ENCODE measurements around the gene PMPCA.
A peak's percentile ranks its signal among the peaks of the same experiment; 100 is the strongest.
"Not testable (repeated sequence)": the region's sequence is repeated elsewhere in the genome, so short reads cannot be mapped to it uniquely, and the experiment has no call there.

PMPCA gene

DNA sequence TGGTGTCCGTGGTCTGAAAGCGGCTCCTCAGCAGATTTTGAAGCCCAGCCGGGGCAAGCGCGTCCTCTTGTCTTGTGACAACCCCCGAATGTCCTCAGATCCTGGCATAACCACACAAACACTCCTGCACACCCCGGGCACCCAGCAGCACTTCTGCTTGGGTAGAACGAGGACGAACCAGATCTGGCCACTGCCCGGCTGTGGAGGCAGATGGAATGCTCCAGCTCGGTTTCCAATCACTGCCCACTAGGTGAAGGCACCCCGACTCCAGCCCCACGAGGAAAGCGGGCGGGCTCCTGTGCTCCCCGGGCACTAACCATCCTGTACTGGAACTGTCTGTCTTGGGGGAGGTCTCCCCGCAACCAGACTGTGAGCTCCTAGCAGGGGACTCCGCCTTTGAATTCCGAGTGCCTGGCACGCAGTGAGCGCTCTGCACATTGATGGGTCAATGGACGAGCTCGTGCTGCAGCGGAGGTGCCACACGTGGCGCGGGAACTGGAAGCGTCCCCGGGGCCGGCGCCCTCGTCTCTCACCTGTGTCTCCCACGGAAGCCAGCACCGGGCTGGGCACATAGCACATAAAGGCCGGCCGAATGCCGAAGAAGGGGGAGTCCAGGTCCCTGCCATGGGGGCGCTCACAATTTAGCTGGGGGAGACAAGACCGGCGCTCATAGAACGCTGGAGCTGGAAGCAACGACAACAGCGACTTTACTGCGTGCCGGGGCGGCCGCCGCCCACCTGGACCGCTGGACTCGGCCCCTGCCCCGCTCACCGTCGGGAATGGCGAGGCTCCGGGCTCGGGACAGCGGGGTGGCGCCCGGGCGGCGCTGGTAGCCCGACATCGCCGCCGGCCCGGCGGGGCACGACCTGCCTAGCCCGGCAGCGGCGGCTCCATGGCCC lies 652 bp upstream of the PMPCA start:
- peak; percentile 26 for DNase-seq (ENCODE audit: low spot score)

DNA sequence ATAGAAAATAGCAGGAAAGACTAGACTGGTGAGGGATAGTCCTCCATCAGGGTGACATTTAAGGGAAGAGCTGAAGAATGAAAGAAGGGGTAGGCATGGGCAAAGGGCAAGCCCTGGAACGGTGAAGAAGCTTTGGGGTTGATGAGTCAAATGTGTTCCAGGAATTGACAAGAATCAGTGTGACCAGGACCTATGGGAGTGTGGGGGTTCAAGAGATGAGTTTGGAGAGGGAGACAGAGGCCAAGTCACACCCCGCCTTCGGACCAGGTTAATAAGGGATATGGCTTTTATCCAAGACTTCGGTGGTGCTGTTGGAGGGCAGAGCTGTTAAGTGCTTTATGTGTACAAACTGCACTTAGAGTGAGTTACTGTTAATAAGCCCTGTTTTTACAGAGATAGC lies 920 bp downstream of the PMPCA start:
- DNase-seq (ENCODE audit: low spot score): no peak

DNA sequence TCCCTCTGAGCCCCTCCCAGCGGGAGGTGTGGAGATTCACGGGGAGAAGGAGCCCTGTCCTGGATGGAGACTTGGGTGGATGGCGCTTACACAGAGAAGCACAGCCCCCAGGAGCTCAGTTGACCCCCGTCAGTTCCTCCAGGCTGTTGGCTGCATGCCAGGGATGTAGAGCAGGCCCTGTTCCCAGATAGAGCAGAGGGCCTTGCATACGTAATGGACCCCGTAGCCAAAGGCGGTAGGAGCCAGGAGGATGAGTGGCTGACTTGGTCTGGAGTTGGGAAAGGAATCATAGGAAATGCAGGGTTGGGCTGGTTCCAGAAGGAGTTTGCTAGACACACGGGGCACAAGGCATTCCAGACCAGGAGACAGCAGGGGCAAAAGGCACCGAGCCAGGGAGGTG lies 2.5 kb downstream of the PMPCA start:
- DNase-seq (ENCODE audit: low spot score): no peak

DNA sequence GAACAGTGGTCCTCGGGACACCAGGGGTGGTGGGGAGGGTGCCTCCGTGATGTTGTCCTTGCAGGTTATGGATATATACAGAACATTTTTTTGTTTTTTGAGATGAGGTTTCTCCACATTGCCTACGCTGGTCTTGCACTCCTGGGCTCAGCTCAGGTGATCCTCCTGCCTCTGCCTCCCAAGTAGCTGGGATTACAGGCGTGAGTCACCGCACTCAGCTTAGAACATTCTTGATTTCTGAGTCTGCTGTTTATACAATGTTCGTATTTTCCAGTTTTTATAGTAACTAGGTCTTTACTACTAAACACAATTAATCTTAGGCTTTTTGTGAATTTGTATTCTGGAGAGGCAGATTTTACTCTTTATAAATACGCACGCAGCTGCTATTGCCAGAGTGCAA lies 6.0 kb downstream of the PMPCA start:
- DNase-seq (ENCODE audit: low spot score): no peak

DNA sequence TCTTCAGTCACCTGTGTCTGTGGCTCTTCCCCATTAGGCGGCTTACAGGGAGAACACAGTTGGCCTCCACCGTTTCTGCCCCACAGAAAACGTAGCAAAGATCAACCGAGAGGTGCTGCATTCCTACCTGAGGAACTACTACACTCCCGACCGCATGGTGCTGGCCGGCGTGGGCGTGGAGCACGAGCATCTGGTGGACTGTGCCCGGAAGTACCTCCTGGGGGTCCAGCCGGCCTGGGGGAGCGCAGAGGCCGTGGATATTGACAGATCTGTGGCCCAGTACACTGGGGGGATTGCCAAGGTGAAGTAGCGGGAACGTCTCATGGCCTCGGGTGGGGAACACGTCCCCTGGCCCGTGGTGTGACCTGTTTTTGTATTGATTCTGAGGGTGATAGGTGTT lies 6.5 kb downstream of the PMPCA start:
- no peak for DNase-seq (ENCODE audit: low spot score)

DNA sequence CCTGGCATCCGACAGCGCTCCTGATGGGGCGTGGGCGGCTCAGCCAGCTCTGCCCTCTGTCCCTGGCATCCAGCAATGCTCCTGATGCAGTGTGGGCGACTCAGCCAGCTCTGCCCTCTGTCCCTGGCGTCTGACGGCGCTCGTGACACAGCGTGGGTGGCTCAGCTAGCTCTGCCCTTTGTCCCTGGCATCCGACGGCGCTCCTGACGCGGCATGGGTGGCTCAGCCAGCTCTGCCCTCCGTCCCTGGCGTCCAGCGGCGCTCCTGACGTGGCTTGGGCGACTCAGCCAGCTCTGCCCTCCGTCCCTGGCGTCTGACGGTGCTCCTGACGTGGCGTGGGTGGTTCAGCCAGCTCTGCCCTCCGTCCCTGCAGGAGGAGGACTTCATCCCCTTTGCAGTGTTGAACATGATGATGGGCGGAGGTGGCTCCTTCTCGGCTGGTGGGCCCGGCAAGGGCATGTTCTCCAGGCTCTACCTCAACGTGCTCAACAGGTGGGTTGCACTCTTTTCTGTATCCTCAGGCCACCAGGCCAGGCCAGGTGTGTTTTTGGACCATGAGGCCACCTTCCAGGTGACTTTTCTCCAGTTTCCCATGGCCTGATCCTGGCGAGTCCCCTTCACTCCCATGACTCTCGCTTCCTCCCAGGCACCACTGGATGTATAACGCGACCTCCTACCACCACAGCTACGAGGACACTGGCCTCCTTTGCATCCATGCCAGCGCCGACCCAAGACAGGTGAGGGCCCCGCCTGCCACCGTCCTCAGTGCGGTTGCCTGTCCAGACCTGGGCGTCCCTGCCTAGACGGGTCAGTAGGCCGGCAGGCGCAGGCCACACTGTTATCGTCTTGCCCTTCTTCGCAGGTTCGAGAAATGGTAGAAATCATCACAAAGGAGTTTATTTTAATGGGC lies 8.0 kb downstream of the PMPCA start:
- DNase-seq (ENCODE audit: low spot score): no peak

DNA sequence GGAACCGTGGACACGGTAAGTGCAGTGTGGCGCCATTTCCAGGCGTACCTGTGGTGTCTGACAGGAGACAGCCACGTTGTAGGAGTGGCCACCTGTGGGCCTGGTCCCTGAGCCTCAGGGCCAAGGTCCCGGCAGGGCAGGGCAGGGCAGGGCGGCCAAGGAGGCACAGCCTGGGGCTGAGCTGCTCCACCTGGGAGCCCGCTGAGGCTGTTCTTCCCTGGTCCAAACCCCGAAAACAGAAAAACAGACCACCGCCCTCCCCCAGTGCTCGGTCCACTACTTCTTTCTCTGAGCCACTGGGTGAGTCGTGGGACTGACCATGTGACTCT lies 8.6 kb downstream of the PMPCA start:
- DNase-seq (ENCODE audit: low spot score): no peak

DNA sequence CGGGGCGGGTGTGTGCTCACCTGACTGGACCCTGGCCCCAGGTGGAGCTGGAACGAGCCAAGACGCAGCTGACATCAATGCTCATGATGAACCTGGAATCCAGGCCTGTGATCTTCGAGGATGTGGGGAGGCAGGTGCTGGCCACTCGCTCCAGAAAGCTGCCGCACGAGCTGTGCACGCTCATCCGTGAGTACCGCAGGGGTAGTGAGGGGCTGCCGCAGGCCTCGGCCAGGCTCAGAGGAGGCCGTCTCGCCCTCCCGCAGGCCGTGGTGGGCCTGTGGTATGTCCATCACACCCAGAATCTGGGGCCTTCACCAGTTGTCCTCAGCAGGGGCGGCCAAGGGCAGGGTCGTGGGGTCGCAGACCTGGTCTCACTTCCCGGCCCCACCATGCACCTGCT lies 11.3 kb downstream of the PMPCA start:
- no peak for DNase-seq (ENCODE audit: low spot score)

DNA sequence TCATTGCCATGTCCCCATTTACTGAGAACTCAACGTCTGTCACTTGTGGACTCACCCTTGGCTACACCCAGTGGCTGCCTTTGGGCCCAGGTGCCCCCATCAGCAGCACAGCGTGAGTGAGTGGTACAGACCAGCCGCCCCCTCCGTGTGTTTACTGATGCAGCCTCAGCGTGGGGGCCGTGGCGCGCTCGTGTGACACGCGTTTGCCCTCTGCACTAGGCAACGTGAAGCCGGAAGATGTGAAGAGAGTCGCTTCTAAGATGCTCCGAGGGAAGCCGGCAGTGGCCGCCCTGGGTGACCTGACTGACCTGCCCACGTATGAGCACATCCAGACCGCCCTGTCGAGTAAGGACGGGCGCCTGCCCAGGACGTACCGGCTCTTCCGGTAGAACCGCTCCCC lies 12.4 kb downstream of the PMPCA start:
- no peak for DNase-seq (ENCODE audit: low spot score)

DNA sequence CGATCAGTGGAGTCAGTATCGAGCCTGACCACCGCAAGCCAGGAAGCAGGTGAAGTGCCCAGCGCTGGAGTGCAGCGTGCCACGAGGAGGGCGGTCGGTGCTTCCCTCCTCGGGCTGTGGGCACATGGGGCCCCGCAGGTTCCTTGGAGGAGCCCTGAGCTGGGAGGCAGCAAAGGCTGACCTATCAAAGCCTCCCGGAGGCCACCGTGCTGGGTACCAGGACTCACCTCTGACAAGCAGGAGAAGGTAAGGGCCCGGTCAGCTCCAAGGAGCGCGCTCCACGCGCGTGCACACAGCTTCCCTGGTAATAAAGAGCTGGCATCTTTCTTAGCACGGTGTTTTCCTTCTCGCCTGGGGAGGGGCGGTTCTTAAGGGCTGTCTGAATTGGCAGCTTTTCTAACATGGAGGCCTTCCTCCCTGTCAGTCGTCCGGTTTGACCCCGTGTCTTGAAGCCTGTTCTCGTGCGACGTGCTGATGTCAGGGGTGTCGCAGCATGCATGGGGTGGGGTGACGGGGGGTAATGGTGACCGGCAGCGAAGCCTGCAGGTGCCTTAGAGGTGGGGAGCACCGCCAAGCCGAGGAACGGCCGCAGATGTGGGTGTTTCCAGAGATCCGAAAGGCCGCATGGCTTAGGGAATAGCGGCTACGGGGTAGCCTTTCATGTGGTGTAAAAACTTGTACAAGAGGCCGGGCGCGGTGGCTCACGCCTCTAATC lies 13.1 kb downstream of the PMPCA start:
- DNase-seq (ENCODE audit: low spot score): no peak

DNA sequence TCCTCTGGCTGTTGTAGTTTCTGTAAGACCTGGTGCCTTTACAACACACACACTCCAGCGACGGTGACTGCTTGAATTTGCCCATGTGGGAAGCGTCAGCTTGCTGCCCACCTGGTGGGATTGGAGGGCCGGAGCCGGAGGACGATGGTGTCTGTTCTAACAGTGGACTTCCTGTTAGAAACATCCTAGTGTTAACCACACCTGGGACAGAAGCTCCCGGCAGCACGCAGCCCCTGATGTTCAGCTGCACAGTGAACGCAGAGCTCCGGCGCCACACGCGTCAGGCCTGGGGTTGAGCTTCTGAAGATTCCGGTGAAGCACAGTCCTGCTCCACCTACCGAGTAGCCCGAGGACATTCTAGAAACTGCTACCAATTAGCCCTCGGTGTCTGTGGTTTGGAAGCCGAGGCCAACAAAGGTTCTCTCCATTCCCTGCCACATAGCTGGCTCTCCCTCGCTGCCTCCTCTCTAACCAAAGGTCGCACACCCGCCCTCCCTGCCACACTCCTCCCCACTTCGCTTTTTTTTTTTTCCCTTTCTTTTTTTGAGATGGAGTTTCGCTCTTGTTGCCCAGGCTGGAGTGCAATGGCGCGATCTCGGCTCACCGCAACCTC lies 14.4 kb downstream of the PMPCA start:
- no peak for DNase-seq (ENCODE audit: low spot score)

DNA sequence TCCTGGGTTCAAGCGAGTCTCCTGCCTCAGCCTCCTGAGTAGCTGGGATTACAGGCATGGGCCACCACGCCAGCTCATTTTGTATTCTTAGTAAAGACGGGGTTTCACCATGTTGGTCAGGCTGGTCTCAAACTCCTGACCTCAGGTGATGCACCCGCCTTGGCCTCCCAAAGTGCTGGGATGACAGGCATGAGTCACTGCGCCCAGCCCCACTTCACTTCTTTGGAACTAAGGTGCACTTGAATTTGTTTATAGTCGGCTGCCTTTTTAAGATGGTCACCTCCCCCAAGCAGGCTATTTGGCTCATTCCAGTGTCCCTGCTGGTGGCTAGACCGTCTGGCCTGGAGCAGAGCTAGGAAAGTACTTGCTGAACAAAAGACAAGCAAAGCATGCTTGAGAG lies 14.9 kb downstream of the PMPCA start:
- DNase-seq (ENCODE audit: low spot score): not testable (repeated sequence)

DNA sequence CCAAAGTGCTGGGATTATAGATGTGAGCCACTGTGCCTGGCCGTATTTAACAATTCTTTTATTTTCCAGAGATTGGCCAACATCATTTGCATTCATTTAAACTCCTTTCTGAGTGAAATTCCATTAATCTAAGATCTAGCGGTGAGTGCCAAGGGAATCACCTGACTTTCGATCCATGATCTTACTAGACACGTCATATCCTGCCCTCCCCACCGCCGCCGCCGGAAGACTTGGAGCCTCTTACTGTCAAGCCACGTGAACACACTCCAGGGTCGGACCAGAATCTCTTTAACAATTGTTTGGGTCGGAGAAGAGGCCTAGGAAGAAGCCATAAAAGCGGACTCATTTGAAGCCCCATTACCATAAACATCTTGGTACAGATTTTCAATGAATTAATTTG lies 16.3 kb downstream of the PMPCA start:
- no peak for DNase-seq (ENCODE audit: low spot score)

DNA sequence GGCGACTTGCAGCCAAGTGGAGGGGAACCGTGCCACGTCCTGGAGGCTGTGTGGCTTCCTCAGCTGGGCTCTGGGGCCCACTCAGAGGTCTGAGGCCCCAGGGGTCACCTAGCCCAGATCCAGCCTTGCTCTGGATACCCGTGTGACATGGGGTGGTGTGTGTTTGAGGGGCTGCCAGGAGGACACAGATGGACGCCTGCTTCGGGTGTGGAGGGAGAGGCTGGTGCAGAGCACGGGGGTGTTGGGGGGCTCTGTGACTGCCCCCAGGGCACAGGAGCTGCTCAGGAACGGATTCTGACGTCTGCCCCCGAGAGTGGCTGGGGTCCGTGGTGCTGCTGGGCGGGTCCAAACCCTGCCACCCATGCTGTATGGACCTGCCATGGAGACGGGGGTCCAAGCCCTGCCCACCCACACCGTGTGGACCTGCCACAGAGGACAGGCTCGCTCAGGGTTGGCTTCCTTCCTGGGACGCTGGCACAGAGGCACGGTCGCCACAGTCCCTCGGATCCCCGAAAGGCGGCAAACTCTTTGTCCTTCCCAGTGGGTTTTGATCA lies 18.7 kb downstream of the PMPCA start:
- no peak for DNase-seq (ENCODE audit: low spot score)

DNA sequence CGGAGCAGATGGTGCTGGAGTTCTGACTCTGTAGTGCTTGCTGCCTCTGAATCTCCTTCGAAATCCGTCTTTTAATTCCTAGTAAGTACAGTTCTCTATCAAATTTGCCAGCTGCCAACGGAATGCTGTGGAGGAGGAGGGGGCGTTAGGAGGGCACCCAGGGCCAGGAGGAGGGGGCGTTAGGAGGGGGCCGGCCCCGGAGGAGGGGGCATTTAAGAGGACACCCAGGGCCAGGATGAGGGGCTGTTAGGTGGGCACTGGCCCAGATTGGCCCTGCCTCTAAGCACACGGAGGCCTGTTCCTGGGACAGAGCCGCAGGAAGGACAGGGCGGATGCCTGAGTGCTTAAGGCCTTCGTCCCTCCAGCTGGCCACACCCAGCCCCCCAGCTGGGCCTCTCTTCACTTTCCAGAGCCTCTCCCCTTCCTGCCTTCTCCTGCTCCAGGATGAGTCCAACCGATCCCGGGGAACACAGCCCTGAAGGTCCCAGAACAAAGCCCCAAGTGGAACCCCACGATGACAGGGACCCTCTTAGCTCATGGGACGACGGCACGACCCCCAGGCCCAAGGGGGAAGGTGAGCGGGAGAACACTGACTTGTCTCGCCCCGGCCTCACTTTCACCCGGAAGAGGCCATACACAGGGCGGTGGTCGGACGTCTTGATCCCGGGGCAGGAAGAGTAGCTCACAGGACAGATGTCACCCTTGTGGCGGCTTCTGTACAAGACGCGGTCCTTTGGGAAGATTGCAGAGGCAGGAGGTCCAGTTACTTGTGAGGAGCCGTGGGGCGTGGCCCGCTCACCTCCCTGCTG lies 19.4 kb downstream of the PMPCA start:
- DNase-seq (ENCODE audit: low spot score): no peak

DNA sequence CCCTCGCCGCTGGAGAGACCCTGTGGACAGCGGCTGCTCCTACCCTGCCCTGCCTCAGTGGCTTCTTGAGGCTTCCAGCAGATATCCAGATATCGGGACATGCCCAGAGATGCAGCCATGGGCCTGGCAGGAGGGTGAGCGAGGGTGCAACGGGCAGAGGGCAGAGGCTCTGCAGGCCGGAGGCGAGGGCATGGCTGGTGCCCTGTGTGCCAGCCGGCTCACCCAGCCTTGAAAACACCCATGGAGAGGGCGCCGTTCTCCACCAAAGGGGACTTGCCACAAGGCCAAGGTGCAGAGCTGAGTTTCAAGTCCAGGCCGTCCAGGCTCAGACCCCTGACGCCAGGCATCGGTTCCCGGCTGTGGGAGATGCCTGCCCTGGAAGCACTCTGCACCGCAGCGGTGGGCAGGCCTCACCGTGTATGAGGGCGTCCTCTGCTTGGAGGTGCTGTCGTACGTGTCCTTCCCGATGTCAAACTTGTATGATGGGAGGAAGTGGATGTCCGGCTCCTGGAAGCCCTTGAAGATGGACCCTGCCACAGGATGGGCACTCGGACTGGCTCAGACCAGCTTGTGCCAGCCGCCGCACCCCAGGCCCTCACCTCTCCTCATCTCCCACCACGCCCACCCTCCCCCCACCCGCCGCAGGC lies 20.3 kb downstream of the PMPCA start:
- DNase-seq (ENCODE audit: low spot score): no peak

DNA sequence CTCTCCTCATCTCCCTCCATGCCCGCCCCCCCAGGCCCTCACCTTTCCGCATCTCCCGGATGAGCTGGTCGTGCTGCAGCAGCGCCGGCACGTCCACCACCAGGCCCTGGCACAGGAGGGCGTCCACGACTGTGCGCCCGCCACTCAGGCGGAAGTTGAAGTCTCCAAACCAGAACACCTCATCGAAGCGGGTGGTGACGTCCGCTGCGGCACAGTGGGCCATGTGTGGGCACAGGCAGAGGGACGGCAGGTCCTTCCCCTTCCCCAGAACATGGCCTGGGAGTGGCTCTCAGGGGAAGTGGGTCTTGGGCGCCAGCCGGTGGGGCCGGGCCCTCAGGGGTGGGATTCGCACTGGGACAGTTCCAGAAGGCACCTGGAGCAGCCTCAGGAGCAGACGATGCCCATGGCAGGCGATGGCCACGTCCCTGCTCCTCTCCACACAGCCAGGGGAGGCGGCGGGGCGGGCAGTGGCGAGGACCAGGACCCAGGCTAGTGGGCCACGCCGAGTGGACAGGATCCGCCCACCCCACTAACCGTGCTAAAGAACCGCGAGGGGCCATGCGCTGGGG lies 21.4 kb downstream of the PMPCA start:
- DNase-seq (ENCODE audit: low spot score): no peak

DNA sequence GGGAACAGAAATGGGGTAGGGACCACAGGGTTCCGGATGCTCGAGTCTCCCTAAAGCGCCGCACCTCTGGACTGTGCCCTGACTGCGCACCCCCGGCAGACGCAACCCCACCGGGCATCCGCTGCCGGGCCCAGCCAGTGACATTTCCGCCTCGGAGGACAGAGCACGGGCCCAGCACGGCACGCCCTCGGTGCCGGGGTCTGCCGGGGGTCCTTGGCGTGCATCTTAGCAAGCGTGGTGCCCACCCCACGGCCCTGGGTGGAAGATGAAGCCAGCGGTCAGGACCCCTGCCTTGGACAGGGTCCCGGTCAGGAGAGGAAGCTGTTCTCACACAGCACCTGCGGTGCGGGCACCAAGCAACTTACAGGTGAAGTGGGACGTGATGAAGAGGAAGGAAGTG lies 22.1 kb downstream of the PMPCA start:
- no peak for DNase-seq (ENCODE audit: low spot score)

DNA sequence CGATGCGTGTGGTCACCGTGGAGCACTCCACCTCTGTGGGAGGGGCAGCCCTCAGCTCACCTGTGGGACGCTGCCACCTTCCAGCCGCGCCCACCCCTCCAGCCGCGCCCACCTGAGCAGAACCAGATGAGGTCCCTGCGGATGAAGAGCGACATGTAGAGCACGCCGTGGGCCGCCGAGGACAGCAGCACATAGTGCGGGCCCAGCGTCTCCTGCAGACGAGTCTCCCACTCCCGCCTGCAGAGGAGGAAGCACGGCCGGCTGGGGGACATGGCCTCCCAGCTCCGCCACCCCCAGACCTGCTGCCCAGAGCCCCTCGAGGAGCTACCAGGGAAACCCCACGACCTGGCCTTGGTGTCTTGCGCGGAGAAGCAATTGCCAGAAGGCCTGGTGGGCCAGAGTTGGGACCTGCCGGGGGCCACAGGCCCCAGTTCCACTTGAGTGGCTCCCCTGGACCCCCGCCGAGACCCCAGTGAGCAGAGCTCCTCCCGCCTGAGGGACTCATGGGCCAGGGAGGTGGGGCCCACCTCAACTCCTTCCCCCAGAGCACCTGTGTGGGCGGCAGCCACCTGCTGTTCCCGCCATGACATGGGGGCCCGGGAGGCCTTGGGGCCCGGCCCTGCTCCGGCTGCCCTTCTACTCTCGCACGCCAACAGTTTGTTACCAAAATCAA lies 22.7 kb downstream of the PMPCA start:
- no peak for DNase-seq (ENCODE audit: low spot score)

Data from SK-N-DZ (cell line).